H1 (cell line): ENCODE measurements around the gene FHIT. TPM values are rescaled to one million over a fixed set of nuclear protein-coding genes. Genes with fewer than 3 reads are reported as not detected.

Experiments
- CTCF ChIA-PET: fragments of 300-600 bp; sonication (Branson Sonifier 250); formaldehyde crosslinking; loops from one replicate; lab custom pipeline; 2021; ENCODE audit not compliant: partially characterized antibody; lab: Charles Lee
- POLR2A ChIA-PET: fragments of 300-600 bp; sonication (Branson Sonifier 250); formaldehyde crosslinking; loops from one replicate; lab custom pipeline; 2021; ENCODE audit warnings: inconsistent platforms; ENCODE audit not compliant: partially characterized antibody; lab: Charles Lee
- DNase-seq, 2 experiments: peaks; one replicate each; pipeline versions ENCODE4 v3.0.0 to v3.0.0-alpha.2; 2010 to 2022; ENCODE audit warnings: low spot score in 2 of 2, low read depth in 1 of 2, mixed read lengths in 1 of 2
- FAIRE-seq: peaks from 2 replicates; lab custom pipeline; 2011; peaks lifted over from hg19 to GRCh38; lab: Jason Lieb, UNC
- H2AFZ ChIP-seq: 2 replicates; pipeline ENCODE4 v1.8.1; 2012; ENCODE audit warnings: low read length, inconsistent platforms
- H2AK5ac ChIP-seq: 2 replicates; pipeline ENCODE4 v1.6.1; 2013; ENCODE audit warnings: low read depth, low read length
- H2BK120ac ChIP-seq: replicated peaks from 2 replicates; pipeline ENCODE3; 2013; ENCODE audit warnings: low read depth, low read length, inconsistent platforms
- H2BK12ac ChIP-seq: 2 replicates; pipeline ENCODE4 v1.6.1; 2013; ENCODE audit warnings: low read depth, low read length
- H2BK15ac ChIP-seq: 2 replicates; pipeline ENCODE4 v1.6.1; 2013; ENCODE audit warnings: low read length
- H2BK20ac ChIP-seq: 2 replicates; pipeline ENCODE4 v1.6.1; 2013; ENCODE audit warnings: low read length
- H2BK5ac ChIP-seq: 2 replicates; pipeline ENCODE4 v1.6.1; 2013; ENCODE audit warnings: low read depth, low read length
- H3K14ac ChIP-seq: 2 replicates; pipeline ENCODE4 v1.6.1; 2013; ENCODE audit warnings: inconsistent platforms; ENCODE audit not compliant: insufficient read length
- H3K18ac ChIP-seq: 2 replicates; pipeline ENCODE4 v1.6.1; 2013; ENCODE audit warnings: low read length; ENCODE audit errors: extremely low read depth
- H3K23ac ChIP-seq: 2 replicates; pipeline ENCODE4 v1.6.1; 2013; ENCODE audit warnings: inconsistent platforms; ENCODE audit not compliant: insufficient read length
- H3K23me2 ChIP-seq: 2 replicates; pipeline ENCODE4 v1.6.1; 2013; ENCODE audit warnings: low read depth, low read length
- H3K27ac ChIP-seq: 2 replicates; pipeline ENCODE4 v1.6.1; 2011; ENCODE audit warnings: low read depth, low read length, inconsistent platforms
- H3K27me3 ChIP-seq, 4 experiments: replicated peaks in 1 of 4; 1 replicate in 1 of 4; 2 replicates in 3 of 4; pipeline versions ENCODE4 v1.6.1 to v1.8.1; 2011 to 2013; ENCODE audit warnings: low read length in 3 of 4, mild to moderate bottlenecking in 3 of 4, inconsistent platforms in 2 of 4, mixed read lengths in 2 of 4, moderate library complexity in 1 of 4; ENCODE audit not compliant: control insufficient read depth in 3 of 4, insufficient read depth in 3 of 4; ENCODE audit errors: extremely low read depth in 1 of 4
- H3K36me3 ChIP-seq, 4 experiments: 2 replicates each; pipeline versions ENCODE4 v1.6.1 to v1.8.1; 2011 to 2013; ENCODE audit warnings: mild to moderate bottlenecking in 4 of 4, low read length in 3 of 4, moderate library complexity in 2 of 4, control low read depth in 1 of 4, inconsistent platforms in 1 of 4; ENCODE audit not compliant: insufficient read depth in 4 of 4, control insufficient read depth in 2 of 4
- H3K4ac ChIP-seq: replicated peaks from 2 replicates; pipeline ENCODE3; 2013; ENCODE audit warnings: low read length, low read depth, mixed read lengths, inconsistent platforms; ENCODE audit not compliant: insufficient read length
- H3K4me1 ChIP-seq, 4 experiments: replicated peaks in 1 of 4; 1 replicate in 1 of 4; 2 replicates in 3 of 4; pipeline versions ENCODE4 v1.6.1 to v1.8.1; 2011 to 2013; ENCODE audit warnings: low read length in 3 of 4, inconsistent platforms in 2 of 4, mixed read lengths in 1 of 4; ENCODE audit not compliant: insufficient read depth in 4 of 4, control insufficient read depth in 3 of 4
- H3K4me2 ChIP-seq, 2 experiments: 2 replicates each; pipeline versions ENCODE4 v1.6.1 to v1.8.1; 2011 to 2013; ENCODE audit warnings: low read depth in 2 of 2, low read length in 2 of 2, control low read depth in 1 of 2, inconsistent platforms in 1 of 2, mild to moderate bottlenecking in 1 of 2; ENCODE audit not compliant: insufficient read depth in 1 of 2
- H3K4me3 ChIP-seq, 4 experiments: fragments of 200-600, 300-600 bp in 1 of 4; sonication (generic), shearing (Covaris generic), sonication (Bioruptor Twin) in 1 of 4; 2 replicates each; pipeline versions ENCODE4 v1.5.1 to v1.8.1; 2011 to 2016; ENCODE audit warnings: low read length in 4 of 4, low read depth in 3 of 4, control low read depth in 2 of 4, inconsistent platforms in 2 of 4, mild to moderate bottlenecking in 2 of 4, mixed read lengths in 1 of 4, moderate library complexity in 1 of 4; ENCODE audit not compliant: insufficient read depth in 2 of 4; ENCODE audit errors: extremely low read depth in 1 of 4
- H3K56ac ChIP-seq: replicated peaks from 2 replicates; pipeline ENCODE3; 2013; ENCODE audit warnings: low read depth, mild to moderate bottlenecking, mixed read lengths, low read length, inconsistent platforms; ENCODE audit not compliant: insufficient read length
- H3K79me1 ChIP-seq: 2 replicates; pipeline ENCODE4 v1.6.1; 2013; ENCODE audit warnings: low read depth, low read length, control low read depth
- H3K79me2 ChIP-seq, 2 experiments: 2 replicates each; pipeline versions ENCODE4 v1.6.1 to v1.8.1; 2012 to 2013; ENCODE audit warnings: low read length in 2 of 2, mild to moderate bottlenecking in 2 of 2, inconsistent platforms in 1 of 2; ENCODE audit not compliant: insufficient read depth in 2 of 2, control insufficient read depth in 1 of 2
- H3K9ac ChIP-seq, 4 experiments: replicated peaks in 1 of 4; 1 replicate in 1 of 4; 2 replicates in 3 of 4; pipeline versions ENCODE4 v1.6.1 to v1.8.1; 2011 to 2013; ENCODE audit warnings: low read depth in 3 of 4, low read length in 3 of 4, control low read depth in 2 of 4, mild to moderate bottlenecking in 2 of 4, moderate library complexity in 2 of 4, inconsistent platforms in 1 of 4; ENCODE audit errors: extremely low read depth in 1 of 4
- H3K9me3 ChIP-seq, 2 experiments: 2 replicates each; pipeline versions ENCODE4 v1.6.1 to v1.8.1; 2012 to 2013; ENCODE audit warnings: mild to moderate bottlenecking in 2 of 2, moderate library complexity in 2 of 2, control low read depth in 1 of 2, inconsistent platforms in 1 of 2, low read depth in 1 of 2, low read length in 1 of 2, mixed read lengths in 1 of 2; ENCODE audit not compliant: insufficient read depth in 2 of 2
- H4K20me1 ChIP-seq, 2 experiments: replicated peaks in 1 of 2; 2 replicates each; pipeline versions ENCODE3 to v1.8.1; 2011 to 2013; ENCODE audit warnings: inconsistent platforms in 2 of 2, low read length in 2 of 2, mild to moderate bottlenecking in 1 of 2; ENCODE audit not compliant: insufficient read depth in 2 of 2, control insufficient read depth in 1 of 2
- H4K5ac ChIP-seq: 2 replicates; pipeline ENCODE4 v1.6.1; 2013; ENCODE audit warnings: low read length, low read depth, mixed read lengths, inconsistent platforms; ENCODE audit not compliant: insufficient read length
- H4K8ac ChIP-seq: 2 replicates; pipeline ENCODE4 v1.8.0; 2013; ENCODE audit warnings: mild to moderate bottlenecking, moderate library complexity, low read length, inconsistent platforms; ENCODE audit not compliant: insufficient read depth; ENCODE audit errors: extremely low read depth
- H4K91ac ChIP-seq: replicated peaks from 2 replicates; pipeline ENCODE3; 2013; ENCODE audit warnings: low read length, mixed read lengths, inconsistent platforms; ENCODE audit not compliant: insufficient read length
- ATF3 ChIP-seq: IDR thresholded peaks from 2 replicates; pipeline ENCODE4 v1.6.1; 2011; ENCODE audit warnings: low read depth, mild to moderate bottlenecking, low read length; ENCODE audit not compliant: insufficient read depth
- CEBPB ChIP-seq: IDR thresholded peaks from 2 replicates; pipeline ENCODE4 v1.6.1; 2012; ENCODE audit warnings: low read depth, low read length
- EGR1 ChIP-seq: IDR thresholded peaks from 2 replicates; pipeline ENCODE4 v1.6.1; 2011; ENCODE audit warnings: low read depth, low read length, borderline replicate concordance
- JUN ChIP-seq: IDR thresholded peaks from 2 replicates; pipeline ENCODE4 v1.6.1; 2011; ENCODE audit warnings: low read depth, mild to moderate bottlenecking, improper control_type of control experiment, low read length
- JUND ChIP-seq: IDR thresholded peaks from 2 replicates; pipeline ENCODE4 v1.6.1; 2011; ENCODE audit warnings: mild to moderate bottlenecking, improper control_type of control experiment, low read length
- KDM1A ChIP-seq: fragments of 200-600, 300-600 bp; sonication (generic); IDR thresholded peaks from 2 replicates; pipeline ENCODE4 v1.7.1; 2016; ENCODE audit warnings: mild to moderate bottlenecking, low read length, borderline replicate concordance
- SP1 ChIP-seq: IDR thresholded peaks from 2 replicates; pipeline ENCODE4 v1.6.1; 2011; ENCODE audit warnings: low read depth, low read length
- TBP ChIP-seq: IDR thresholded peaks from 2 replicates; pipeline ENCODE4 v1.6.1; 2011; ENCODE audit warnings: low read depth, low read length, improper control_type of control experiment
- WGBS, 2 experiments: shearing (Covaris generic) in 1 of 2; methylation state at CpG; one replicate each; pipeline versions ENCODE4 v1.1.6 to v1.1.7; 2013 to 2015; ENCODE audit warnings: low lambda C conversion rate in 2 of 2, mixed read lengths in 2 of 2, inconsistent platforms in 1 of 2, low coverage in 1 of 2, missing lambda C conversion rate in 1 of 2; ENCODE audit not compliant: insufficient replicate concordance in 2 of 2, insufficient coverage in 1 of 2, insufficient read length in 1 of 2; ENCODE audit errors: extremely low coverage in 1 of 2, missing lambda C conversion rate in 1 of 2; 5-methylcytosine and 5-hydroxymethylcytosine counted together
- polyA plus RNA-seq, 7 experiments: library from polyadenylated mRNA; depleted of rRNA in 3 of 7; stranded (reverse) in 5 of 7; unstranded in 2 of 7; fragments of >200 nt in 5 of 7; fragments of 200-250 nt in 2 of 7; gene quantifications; 1 replicate in 5 of 7; 2 replicates in 1 of 7; 4 replicates in 1 of 7; pipeline versions ENCODE4 v1.2.1 to v1.2.3, GENCODE V29; 2011 to 2013; ENCODE audit warnings: missing spikeins in 2 of 7, mixed read lengths in 2 of 7
- total RNA-seq: library from RNA; stranded (reverse); fragmentation: NEBNext Ultra II Directional; extraction: Animal tissue kit (Norgen Biotek cat#: 25700); gene quantifications from 2 replicates; pipeline ENCODE4 v1.2.1, GENCODE V29; 2021

Gene FHIT
- total and polyA plus RNA-seq, 2 of the 8 experiments (the other 6 are each of a cell fraction or from before 2014, with no cell fraction given) = 1.2 to 3.2 TPM

GRCh38 chr3:60185161-60185560, 1066.1 kb downstream of the FHIT start:
- CTCF ChIA-PET = no interaction called here
- H3K4me3 ChIP-seq = no peak overlapping the region
- H3K27ac ChIP-seq = no peak overlapping the region
- FAIRE-seq (no peak), DNase-seq (no peak)
- H3K23ac ChIP-seq = no peak overlapping the region
- H3K27me3 ChIP-seq = no peaks in the 10 kb centered on the region
- no peak overlapping the region for H2AFZ ChIP-seq
- H2BK12ac ChIP-seq = no peak overlapping the region
- no peak for TF ChIP-seq ATF3
- no peak for TF ChIP-seq JUND
- TF ChIP-seq KDM1A = no peak
- TF ChIP-seq CEBPB = no peak
- TF ChIP-seq JUN = no peak
- no peak for TF ChIP-seq SP1
- TF ChIP-seq TBP = no peak
- no peak for TF ChIP-seq EGR1
- H3K18ac ChIP-seq = no peak overlapping the region
- no peak overlapping the region for H2AK5ac ChIP-seq
- no peak overlapping the region for H3K9ac ChIP-seq
- no peak overlapping the region for H4K8ac ChIP-seq
- H4K5ac ChIP-seq = no peak overlapping the region
- no peak overlapping the region for H3K56ac ChIP-seq
- H3K4ac ChIP-seq = no peak overlapping the region
- H3K36me3 ChIP-seq = no peaks in the 10 kb centered on the region
- H3K79me2 ChIP-seq = no peaks in the 10 kb centered on the region
- H3K4me2 ChIP-seq = no peak overlapping the region
- no peak overlapping the region for H3K14ac ChIP-seq
- peaks cover 0 to 8% (median 2%) of the 10 kb centered on the region in 4 experiments; a peak in 3 of 7 replicates for H3K4me1 ChIP-seq
- H4K20me1 ChIP-seq = no peaks in the 10 kb centered on the region
- no peak overlapping the region for H2BK15ac ChIP-seq
- no peak overlapping the region for H4K91ac ChIP-seq
- H3K23me2 ChIP-seq = no peaks in the 10 kb centered on the region
- H3K9me3 ChIP-seq = no peaks in the 10 kb centered on the region
- no peak overlapping the region; the same call in 1 of the 2 replicates for H2BK20ac ChIP-seq
- H2BK5ac ChIP-seq = no peak overlapping the region
- H3K79me1 ChIP-seq = no peaks in the 10 kb centered on the region
- WGBS, 2 experiments = 93% methylated on average over 3 of the region's 3 CpGs; no CpG with 5 or more reads in 1 of the 2 experiments
- no peak overlapping the region for H2BK120ac ChIP-seq
- POLR2A ChIA-PET = no interaction called here
